Lower lobe of right lung (tissue), 2 donors: ENCODE measurements around the gene VSTM5. TPM values are rescaled to one million over a fixed set of nuclear protein-coding genes. Genes with fewer than 3 reads are reported as not detected.

ENCODE experiments used
- ATAC-seq, 2 donors: fragments of 200-7000 bp; cut with Tn5 transposase; one replicate each; pipeline ENCODE4 v1.9.1; 2020 to 2022; ENCODE audit warnings: mild to moderate bottlenecking in 2 of 2, moderate library complexity in 2 of 2
- DNase-seq: peaks from one replicate; pipeline ENCODE4 v3.0.0-alpha.2; 2020
- H3K27ac ChIP-seq: fragments of 200-600 bp; one replicate; pipeline ENCODE4 v1.8.0; 2022
- H3K27me3 ChIP-seq: fragments of 200-600 bp; one replicate; pipeline ENCODE4 v1.8.0; 2022; ENCODE audit warnings: low read depth
- H3K36me3 ChIP-seq: fragments of 200-600 bp; one replicate; pipeline ENCODE4 v1.8.0; 2022; ENCODE audit warnings: mild to moderate bottlenecking
- H3K4me1 ChIP-seq: fragments of 200-600 bp; one replicate; pipeline ENCODE4 v1.8.0; 2022
- H3K4me3 ChIP-seq: fragments of 200-600 bp; one replicate; pipeline ENCODE4 v1.8.0; 2022; ENCODE audit warnings: mild to moderate bottlenecking
- H3K9me3 ChIP-seq: fragments of 200-600 bp; one replicate; pipeline ENCODE4 v1.8.0; 2022
- CTCF ChIP-seq: fragments of 200-600 bp; IDR thresholded peaks from one replicate; pipeline ENCODE4 v1.8.0; 2022; ENCODE audit warnings: antibody characterized with exemption, mild to moderate bottlenecking
- intact Hi-C: fragments of 100-400 bp; cut with DNase I; formaldehyde crosslinking; loops from one replicate; pipeline ENCODE4 v1.11.0; 2022
- total RNA-seq: library from RNA; stranded (reverse); fragmentation: NEBNext Ultra II Directional; extraction: Animal tissue kit (Norgen Biotek cat#: 25700); gene quantifications from one replicate; pipeline ENCODE4 v1.2.1, GENCODE V29; 2021
- donor health status: DM: no; HTN: yes; CAD: no; lungs with severe emphysema.

The VSTM5 gene
- total RNA-seq, 1 donor from 2014 or later, result not detected

- TF ChIP-seq CTCF, result no peak
- DNase-seq, result no peak
- intact Hi-C loops, result no loop called here
- Histone ChIP-seq H3K4me3 (no peak overlapping the region), H3K9me3 (no peaks in the 10 kb centered on the region), H3K27me3 (no peaks in the 10 kb centered on the region), H3K4me1 (peaks cover 11% of the 10 kb centered on the region), H3K27ac (no peak overlapping the region), H3K36me3 (peaks cover 86% of the 10 kb centered on the region)
- no peak for ATAC-seq
Observed at GRCh38 chr11:93791493-93791892, 58.9 kb downstream of the VSTM5 start.

DNA sequence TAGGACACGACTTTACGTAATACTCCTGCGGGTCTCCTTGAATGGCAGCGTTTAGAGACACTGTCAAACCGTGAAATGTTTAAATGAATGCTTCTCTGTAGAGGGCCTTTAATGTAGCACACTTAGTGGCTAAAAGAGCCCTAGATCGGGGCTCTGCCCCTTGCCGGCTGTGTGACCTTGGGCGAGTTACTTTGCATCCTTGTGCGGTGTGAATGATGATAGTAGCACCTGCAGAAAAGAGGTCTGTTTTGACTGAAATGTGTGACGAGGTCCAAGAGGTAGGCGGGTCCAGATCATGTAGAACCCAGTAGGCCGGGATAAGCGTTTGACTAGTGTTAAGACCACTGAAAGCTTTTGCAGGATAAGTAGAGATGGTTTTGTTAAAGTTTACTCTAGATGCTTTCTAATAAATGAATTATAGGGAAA lies 65.5 kb downstream of the VSTM5 start:
- H3K36me3 ChIP-seq, result peaks cover 21% of the 10 kb centered on the region
- peak overlapping the region; percentile 93 for H3K27ac ChIP-seq
- no peak for TF ChIP-seq CTCF
- no peaks in the 10 kb centered on the region for H3K9me3 ChIP-seq
- peak in 1 of 2 donors; percentile 14 for ATAC-seq
- H3K4me3 ChIP-seq, result peak overlapping the region; percentile 95
- H3K4me1 ChIP-seq, result peaks cover 33% of the 10 kb centered on the region
- no peak for DNase-seq
- intact Hi-C loops, result no loop called here
- H3K27me3 ChIP-seq, result no peaks in the 10 kb centered on the region

GRCh38 chr11:93784145-93784934 lies 66.1 kb downstream of the VSTM5 start, which contains the start of gene MED17:
MED17 (plus strand) TSS chr11:93784282; CDS start chr11:93784514, 232 bp downstream.
- intact Hi-C loops, result no loop called here
- ATAC-seq, result peak; percentile 100

DNA sequence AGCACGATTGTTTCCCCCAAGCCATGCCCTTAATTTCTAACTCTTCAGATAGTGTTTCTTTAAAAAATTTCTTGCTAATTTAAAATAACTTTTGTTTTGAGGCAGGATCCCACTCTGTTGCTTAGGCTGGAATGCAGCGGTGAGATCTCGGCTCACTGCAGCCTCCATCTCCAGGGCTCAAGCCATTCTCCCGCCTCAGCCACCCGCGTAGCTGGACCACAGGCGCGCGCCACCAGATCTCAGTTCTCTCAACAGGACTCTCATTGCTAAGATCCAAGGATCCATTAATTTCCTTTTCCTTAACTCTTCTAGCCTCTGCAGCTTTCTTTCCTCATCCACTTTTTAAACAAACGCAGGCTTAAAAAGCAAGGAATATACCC lies 66.7 kb downstream of the VSTM5 start:
- Histone ChIP-seq H3K9me3 (no peaks in the 10 kb centered on the region), H3K27me3 (no peaks in the 10 kb centered on the region), H3K27ac (peak overlapping the region; percentile 93), H3K4me3 (peak overlapping the region; percentile 95), H3K36me3 (peaks cover 9% of the 10 kb centered on the region), H3K4me1 (peaks cover 33% of the 10 kb centered on the region)
- TF ChIP-seq CTCF, result no peak
- no peak for DNase-seq
- ATAC-seq, result peak; percentile 45 to 66
- intact Hi-C loops, result no loop called here

More at GRCh38 chr11:93784145-93784934, 66.1 kb downstream of the VSTM5 start, which contains the start of gene MED17:
- no peaks in the 10 kb centered on the region for H3K9me3 ChIP-seq
- H3K4me3 ChIP-seq, result peak within 1 kb of the TSS; percentile 95
- H3K36me3 ChIP-seq, result peaks cover 14% of the 10 kb centered on the region
- H3K27me3 ChIP-seq, result no peaks in the 10 kb centered on the region
- H3K4me1 ChIP-seq, result peaks cover 33% of the 10 kb centered on the region
- peak; percentile 35 for TF ChIP-seq CTCF
- H3K27ac ChIP-seq, result peak within 1 kb of the TSS; percentile 93
- DNase-seq, result peak; percentile 94

GRCh38 chr11:93783362-93783761 lies 67.1 kb downstream of the VSTM5 start:
- no peak for DNase-seq
- peak overlapping the region; percentile 95 for H3K4me3 ChIP-seq

More at GRCh38 chr11:93783362-93783761, 67.1 kb downstream of the VSTM5 start:
- peaks cover 33% of the 10 kb centered on the region for H3K4me1 ChIP-seq
- peaks cover 5% of the 10 kb centered on the region for H3K36me3 ChIP-seq
- peak overlapping the region; percentile 93 for H3K27ac ChIP-seq
- H3K9me3 ChIP-seq, result no peaks in the 10 kb centered on the region
- no peaks in the 10 kb centered on the region for H3K27me3 ChIP-seq
- no peak for TF ChIP-seq CTCF
- no peak for ATAC-seq
- intact Hi-C loops, result no loop called here
